Eye (tissue), 1 donor: ENCODE results near the gene PLXNB3.
"Not testable (repeated sequence)": the region's sequence is repeated elsewhere in the genome, so short reads cannot be mapped to it uniquely, and the experiment has no call there.

Experiments
- DNase-seq: peaks from one replicate; pipeline ENCODE4 v3.0.0-alpha.2; 2015

PLXNB3 gene

GRCh38 chrX:153763989-153764755 lies at the start of gene PLXNB3:
Gene PLXNB3, plus strand, starts transcription at chrX:153764249. Its CDS starts 1,287 bp downstream, at chrX:153765536.
- peak; percentile 76 for DNase-seq

- DNase-seq, result no peak
Observed at GRCh38 chrX:153714256-153714655, 49.8 kb upstream of the PLXNB3 start.

DNA sequence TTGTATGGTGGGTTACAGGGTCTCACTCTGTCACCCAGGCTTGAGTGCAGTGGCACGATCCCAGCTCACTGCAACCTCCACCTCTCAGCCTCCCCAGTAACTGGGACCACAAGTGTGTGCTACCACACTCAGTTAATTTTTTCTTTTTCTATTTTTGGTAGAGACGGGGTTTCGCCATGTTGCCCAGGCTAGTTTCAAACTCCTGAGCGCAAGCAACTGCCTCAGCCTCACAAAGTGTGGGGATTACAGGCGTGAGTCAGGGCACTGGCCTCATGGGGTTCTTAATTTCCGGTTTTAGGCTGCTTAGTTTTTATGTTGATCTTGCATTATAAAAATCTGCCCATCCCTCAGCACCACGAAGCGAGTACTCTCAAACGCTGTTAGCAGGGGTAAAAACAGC lies 46.6 kb upstream of the PLXNB3 start:
- no peak for DNase-seq

DNA sequence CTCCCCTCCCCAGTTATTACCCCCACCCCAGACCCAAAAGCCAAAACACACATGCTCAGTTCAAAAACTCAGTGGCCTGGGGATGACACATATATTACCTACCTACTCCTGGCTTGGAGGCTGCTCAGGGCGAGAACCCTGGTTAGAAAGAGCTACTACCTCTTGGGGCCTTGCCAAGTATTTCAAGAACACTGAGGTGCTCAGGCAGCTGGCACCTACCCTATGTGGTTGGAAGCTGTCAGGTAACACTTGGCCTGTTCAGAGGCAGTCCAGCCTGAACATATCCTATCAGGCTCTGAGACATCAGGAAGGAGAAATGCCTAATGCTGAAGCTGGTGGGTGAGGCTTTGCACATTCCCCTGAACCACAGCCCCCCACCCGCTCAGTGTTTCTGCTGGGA lies 44.8 kb upstream of the PLXNB3 start:
- DNase-seq, result no peak

DNA sequence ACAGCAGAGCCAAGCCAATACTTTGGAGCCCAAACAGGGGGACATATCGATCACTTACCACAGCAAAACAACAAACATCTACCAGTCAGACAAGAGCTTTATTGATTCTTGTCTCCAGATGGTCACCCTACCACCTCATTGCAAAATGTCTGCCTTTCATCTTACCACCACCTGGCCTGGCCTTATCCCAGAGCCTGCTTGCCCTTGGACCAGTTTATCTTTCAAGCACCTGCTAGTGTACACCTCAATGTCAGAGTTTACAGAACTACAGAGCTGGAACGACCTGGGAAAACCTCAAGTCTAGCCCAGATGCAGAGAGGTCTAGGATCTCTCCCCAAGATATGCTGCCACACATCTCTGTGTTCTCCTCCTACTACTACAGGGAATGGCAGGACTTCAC lies 44.3 kb upstream of the PLXNB3 start:
- no peak for DNase-seq

GRCh38 chrX:153722704-153723350 lies 41.2 kb upstream of the PLXNB3 start:
- DNase-seq, result no peak

DNA sequence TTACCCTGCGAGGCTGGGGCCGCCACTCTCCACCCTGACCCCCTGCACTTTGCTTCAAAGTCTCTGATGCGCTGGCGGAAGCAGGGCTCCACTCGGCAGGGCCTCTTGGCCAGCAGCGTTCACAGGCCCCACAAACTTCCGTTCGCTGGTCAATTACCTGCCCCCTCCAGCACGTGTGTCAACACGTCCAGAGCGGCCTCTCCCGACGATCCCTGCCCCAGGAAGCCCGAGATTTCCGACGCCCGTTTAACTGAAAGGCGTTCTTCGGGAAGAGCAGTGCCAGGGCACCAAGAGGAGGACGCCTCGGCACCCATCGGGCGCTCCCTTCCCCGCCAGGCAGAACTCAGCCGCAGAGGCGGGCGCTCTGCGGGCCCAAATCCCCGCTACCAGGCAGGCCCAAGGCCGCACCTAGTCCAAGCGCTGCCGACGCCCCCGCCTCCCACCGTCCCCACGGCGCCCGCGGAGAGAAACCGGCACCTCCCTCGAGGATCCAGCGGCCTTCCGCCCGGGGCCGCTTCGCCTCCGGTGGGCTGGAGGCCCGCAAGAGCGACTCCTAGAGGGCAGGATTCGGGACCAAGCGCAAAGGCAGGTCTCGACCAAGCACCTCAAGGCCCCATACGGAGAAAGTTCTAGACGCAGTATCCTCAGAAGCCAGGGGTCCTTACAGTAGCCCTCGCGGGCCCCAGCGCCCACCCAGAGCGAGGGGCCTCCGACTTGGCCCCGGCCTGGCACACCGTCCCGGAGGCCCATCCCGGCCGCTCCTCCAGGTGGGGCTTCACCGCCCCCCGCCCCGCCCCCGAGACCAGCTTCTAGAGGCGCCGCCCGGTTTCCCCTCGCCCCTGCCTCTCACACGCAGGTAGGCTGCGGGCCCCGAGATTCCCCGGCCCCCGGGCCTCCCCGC lies 40.4 kb upstream of the PLXNB3 start:
- peak; percentile 67 for DNase-seq

- DNase-seq, result peak; percentile 94
Observed at GRCh38 chrX:153724252-153725038, 39.6 kb upstream of the PLXNB3 start, which contains the start of the genes ABCD1 and BCAP31. Gene ABCD1, plus strand, starts transcription at chrX:153724856. Its CDS starts 411 bp downstream, at chrX:153725267. Gene BCAP31, minus strand, starts transcription at chrX:153724387. Its CDS starts 1,143 bp downstream, at chrX:153723244.

- DNase-seq, result no peak
Observed at GRCh38 chrX:153725039-153725831, 38.8 kb upstream of the PLXNB3 start.

GRCh38 chrX:153725832-153726285 lies 38.2 kb upstream of the PLXNB3 start:
- DNase-seq, result no peak

DNA sequence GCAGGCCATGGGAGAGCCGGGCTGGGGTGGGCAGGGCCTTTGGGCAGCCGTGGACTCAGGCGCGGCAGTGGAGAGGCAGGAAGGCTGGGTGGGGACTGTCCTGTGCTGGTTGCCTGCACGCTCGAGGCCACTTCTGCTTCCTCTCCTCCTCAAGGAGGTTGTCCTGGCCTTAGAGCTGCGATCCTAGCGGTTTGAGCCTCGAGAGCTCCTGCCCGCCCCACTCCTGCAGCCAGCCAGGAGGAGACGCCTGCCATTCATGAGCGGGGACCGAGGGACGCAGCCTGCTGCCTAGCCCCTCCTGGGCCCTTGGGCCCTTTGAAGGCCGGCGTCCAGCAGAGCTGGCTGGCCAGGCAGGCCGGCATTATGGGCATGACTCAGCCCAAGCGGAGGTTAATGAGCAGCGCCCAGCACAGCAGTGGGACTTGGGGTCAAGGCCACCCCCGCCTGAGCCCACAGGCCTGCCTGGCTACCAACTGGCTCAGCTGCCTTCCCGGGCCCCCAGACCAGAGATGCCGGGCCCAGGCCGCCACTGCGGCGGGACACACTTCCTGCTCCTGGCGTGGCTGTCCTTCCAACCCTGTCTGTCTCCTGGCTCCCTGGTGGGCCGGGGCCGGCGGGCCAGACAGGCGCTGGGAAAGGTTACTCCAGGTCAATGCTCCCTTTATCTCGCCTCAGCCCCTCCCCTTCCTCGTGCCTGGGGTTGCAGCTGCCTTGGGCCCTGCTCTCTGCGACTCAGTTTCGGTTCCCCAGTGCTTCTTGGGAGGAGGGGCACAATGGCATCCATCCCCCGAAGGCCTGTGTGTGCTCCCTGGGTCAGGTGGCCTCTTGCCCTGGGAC lies 37.5 kb upstream of the PLXNB3 start:
- peak; percentile 85 for DNase-seq

GRCh38 chrX:153727123-153727931 lies 36.7 kb upstream of the PLXNB3 start:
- DNase-seq, result peak; percentile 40

DNA sequence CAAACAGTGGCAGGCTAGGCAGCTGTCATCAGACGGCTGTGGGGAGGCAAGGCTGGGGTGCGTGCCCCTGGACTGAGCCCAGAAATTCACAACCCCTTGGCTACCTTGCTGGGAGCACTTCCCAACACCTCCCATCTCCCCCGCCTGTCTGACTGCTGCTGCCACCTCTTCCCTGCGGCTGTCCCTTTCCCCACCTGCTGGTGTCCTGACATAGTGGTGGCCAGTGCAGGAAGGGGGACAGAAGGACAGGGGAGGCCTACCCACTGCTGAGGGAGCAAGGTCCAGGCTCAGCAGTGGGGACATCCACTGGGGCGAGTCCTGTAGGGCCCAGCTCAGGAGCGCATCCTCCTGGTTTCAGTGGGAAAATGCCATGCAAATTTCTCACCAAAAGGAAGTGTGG lies 36.0 kb upstream of the PLXNB3 start:
- no peak for DNase-seq

DNA sequence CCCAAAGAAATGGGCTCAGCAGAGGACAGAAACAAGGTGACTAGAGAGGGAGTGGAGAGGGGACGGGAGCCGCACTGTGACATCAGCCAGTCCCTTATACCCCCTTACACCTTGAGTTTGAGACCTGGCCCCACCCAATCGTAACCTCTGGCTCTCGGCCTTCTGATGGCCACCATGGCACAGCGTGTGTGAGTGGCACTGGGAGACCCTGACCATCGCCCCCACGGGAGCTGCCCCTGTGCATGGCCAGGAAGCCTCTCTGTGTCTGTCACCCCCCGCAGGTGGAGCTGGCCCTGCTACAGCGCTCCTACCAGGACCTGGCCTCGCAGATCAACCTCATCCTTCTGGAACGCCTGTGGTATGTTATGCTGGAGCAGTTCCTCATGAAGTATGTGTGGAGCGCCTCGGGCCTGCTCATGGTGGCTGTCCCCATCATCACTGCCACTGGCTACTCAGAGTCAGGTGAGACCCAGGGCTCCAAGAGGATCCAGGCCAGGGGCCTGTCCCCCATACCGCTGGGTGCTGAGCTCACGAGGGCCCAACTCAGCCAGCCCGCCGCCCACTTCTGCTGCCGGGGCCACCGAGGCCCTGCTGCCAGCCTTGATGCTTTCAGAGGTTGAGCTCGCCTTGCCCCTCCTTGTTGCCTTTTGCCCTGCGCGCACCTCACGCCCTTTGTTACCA lies 35.0 kb upstream of the PLXNB3 start:
- no peak for DNase-seq

DNA sequence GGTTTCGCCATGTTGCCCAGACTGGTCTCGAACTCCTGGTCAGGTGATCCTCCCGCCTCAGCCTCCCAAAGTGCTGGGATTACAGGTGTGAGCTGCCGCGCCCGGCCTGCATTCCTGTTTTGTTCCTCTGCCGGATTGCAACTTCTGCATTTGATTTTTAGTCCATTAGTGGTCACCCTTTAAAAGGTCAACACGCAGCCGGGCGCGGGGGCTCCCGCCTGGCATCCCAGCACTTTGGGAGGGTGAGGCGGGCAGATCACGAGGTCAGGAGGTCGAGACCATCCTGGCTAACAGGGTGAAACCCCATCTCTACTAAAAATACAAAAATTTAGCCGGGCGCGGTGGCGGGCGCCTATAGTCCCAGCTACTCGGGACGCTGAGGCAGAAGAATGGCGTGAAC lies 33.9 kb upstream of the PLXNB3 start:
- DNase-seq, result not testable (repeated sequence)

GRCh38 chrX:153731117-153731844 lies 32.8 kb upstream of the PLXNB3 start:
- DNase-seq, result no peak

- no peak for DNase-seq
Observed at GRCh38 chrX:153731845-153732215, 32.2 kb upstream of the PLXNB3 start.

DNA sequence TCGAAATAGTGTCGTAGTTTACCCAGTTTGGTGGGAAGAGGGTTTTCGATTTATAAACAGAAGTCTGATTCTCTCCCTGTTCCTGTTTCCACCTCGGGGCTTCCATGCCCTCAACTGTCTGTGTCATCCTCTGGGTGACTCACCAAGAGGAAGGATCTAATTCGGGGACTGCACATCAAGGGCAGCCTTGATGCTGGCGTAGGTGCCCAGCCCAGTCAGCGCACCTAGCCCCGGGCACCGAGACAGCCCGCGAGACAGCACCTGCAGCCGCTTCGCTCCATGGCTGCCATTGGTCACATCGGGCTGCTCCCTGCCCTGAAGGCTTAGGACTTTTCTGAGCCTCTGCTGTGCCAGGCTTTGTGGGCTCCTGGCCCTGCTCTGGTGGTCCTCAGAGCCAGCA lies 31.6 kb upstream of the PLXNB3 start:
- DNase-seq, result no peak
